ENCODE measurements around the gene TYSND1. TPM values are rescaled to one million over a fixed set of nuclear protein-coding genes. Genes with fewer than 3 reads are reported as not detected.
A peak's percentile ranks its signal among the peaks of the same experiment; 100 is the strongest.

TYSND1 gene
- total and polyA plus RNA-seq, 5 donors from 2014 or later = 15.0 to 28.1 (median 17.3) TPM

- DNase-seq = no peak
- Histone ChIP-seq H3K9me3 (ENCODE audit: control insufficient read depth in 2 of 2, low read length in 2 of 2) (no peaks in the 10 kb centered on the region), H3K36me3 (ENCODE audit: control insufficient read depth, insufficient read depth, low read length) (peaks cover 6% of the 10 kb centered on the region), H3K27ac (ENCODE audit: insufficient read depth, low read length, poor library complexity, severe bottlenecking) (no peak overlapping the region), H3K4me3 (ENCODE audit: low read depth, low read length) (no peak overlapping the region), H3K27me3 (ENCODE audit: control insufficient read depth, insufficient read depth, low read length) (no peaks in the 10 kb centered on the region), H3K4me1 (ENCODE audit: control insufficient read depth, insufficient read depth, low read length, poor library complexity, severe bottlenecking) (no peaks in the 10 kb centered on the region)
- no peaks in the 10 kb centered on the region for H3K27me3 Mint-ChIP-seq
- H3K27ac Mint-ChIP-seq = peak overlapping the region in 1 of 3 donors; percentile 61
- peak overlapping the region in 1 of 4 donors; percentile 51 for H3K4me3 Mint-ChIP-seq
- H3K9me3 Mint-ChIP-seq = no peaks in the 10 kb centered on the region
- no peaks in the 10 kb centered on the region for H3K36me3 Mint-ChIP-seq
- no peak for ATAC-seq (ENCODE audit: low read depth in 2 of 2)
- peaks cover 5 to 20% (median 17%) of the 10 kb centered on the region in 4 donors for H3K4me1 Mint-ChIP-seq
Measured at GRCh38 chr10:70137927-70138883, 8.3 kb downstream of the TYSND1 start.

DNA sequence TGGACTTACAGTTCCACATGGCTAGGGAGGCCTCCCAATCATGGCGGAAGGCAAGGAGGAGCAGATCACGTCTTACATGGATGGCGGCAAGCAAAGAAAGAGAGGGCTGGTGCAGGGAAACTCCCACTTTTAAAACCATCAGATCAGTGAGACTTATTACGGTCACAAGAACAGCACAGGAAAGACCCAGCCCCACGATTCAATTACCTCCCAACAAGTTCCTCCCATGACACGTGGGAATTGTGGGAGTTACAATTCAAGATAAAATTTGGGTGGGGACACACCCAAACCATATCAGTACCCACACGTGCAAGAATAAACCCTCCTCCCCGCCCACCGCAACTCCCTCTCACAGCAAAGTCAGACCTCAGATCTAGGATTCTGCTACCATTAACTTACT is 9.4 kb downstream of the TYSND1 start:
- DNase-seq (no peak), ATAC-seq (ENCODE audit: low read depth in 2 of 2) (no peak)
- no peaks in the 10 kb centered on the region for H3K9me3 Mint-ChIP-seq
- Histone ChIP-seq H3K4me3 (ENCODE audit: low read depth, low read length) (no peak overlapping the region), H3K27me3 (ENCODE audit: control insufficient read depth, insufficient read depth, low read length) (no peaks in the 10 kb centered on the region), H3K27ac (ENCODE audit: insufficient read depth, low read length, poor library complexity, severe bottlenecking) (no peak overlapping the region), H3K36me3 (ENCODE audit: control insufficient read depth, insufficient read depth, low read length) (peaks cover 6% of the 10 kb centered on the region), H3K9me3 (ENCODE audit: control insufficient read depth in 2 of 2, low read length in 2 of 2) (no peaks in the 10 kb centered on the region), H3K4me1 (ENCODE audit: control insufficient read depth, insufficient read depth, low read length, poor library complexity, severe bottlenecking) (peaks cover 9% of the 10 kb centered on the region)
- H3K4me3 Mint-ChIP-seq = no peak overlapping the region
- H3K27ac Mint-ChIP-seq = peak overlapping the region; percentile 8 to 39 (median 25)
- no peaks in the 10 kb centered on the region for H3K27me3 Mint-ChIP-seq
- peaks cover 5 to 18% (median 12%) of the 10 kb centered on the region in 4 donors for H3K4me1 Mint-ChIP-seq
- peaks cover 2% of the 10 kb centered on the region for H3K36me3 Mint-ChIP-seq

GRCh38 chr10:70135684-70136083 is 10.8 kb downstream of the TYSND1 start:
- no peak for ATAC-seq (ENCODE audit: low read depth in 2 of 2)

DNA sequence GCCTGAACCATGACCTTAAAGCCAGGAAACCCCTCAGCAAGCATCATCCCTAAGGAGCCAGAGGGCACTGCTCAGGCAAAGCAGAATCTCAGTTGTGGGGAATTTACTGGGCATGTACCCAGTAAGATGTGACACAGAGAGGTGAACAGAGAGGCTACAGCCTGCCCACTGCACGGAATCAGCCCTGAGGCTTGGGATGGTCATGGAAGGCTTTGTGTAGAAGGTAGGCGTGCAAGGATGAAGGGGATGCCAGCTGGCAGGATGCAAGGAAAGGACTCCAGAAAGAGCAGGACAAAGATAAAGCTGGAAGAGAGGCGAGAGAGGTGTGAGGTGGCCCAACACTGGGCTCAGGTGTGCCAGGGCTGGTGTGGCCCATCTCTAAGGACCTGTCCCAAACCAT is 11.5 kb downstream of the TYSND1 start:
- no peak overlapping the region for H3K27ac Mint-ChIP-seq
- H3K4me3 ChIP-seq (ENCODE audit: low read depth, low read length) = no peak overlapping the region

More at GRCh38 chr10:70135684-70136083, 10.8 kb downstream of the TYSND1 start:
- Mint-ChIP-seq H3K4me3 (no peak overlapping the region), H3K36me3 (peaks cover 4% of the 10 kb centered on the region), H3K27ac (no peak overlapping the region), H3K4me1 (peaks cover 0 to 23% (median 13%) of the 10 kb centered on the region in 4 donors), H3K9me3 (no peaks in the 10 kb centered on the region), H3K27me3 (no peaks in the 10 kb centered on the region)
- Histone ChIP-seq H3K4me3 (ENCODE audit: low read depth, low read length) (no peak overlapping the region), H3K4me1 (ENCODE audit: control insufficient read depth, insufficient read depth, low read length, poor library complexity, severe bottlenecking) (peaks cover 14% of the 10 kb centered on the region), H3K36me3 (ENCODE audit: control insufficient read depth, insufficient read depth, low read length) (peaks cover 6% of the 10 kb centered on the region), H3K9me3 (ENCODE audit: control insufficient read depth in 2 of 2, low read length in 2 of 2) (no peaks in the 10 kb centered on the region), H3K27me3 (ENCODE audit: control insufficient read depth, insufficient read depth, low read length) (no peaks in the 10 kb centered on the region), H3K27ac (ENCODE audit: insufficient read depth, low read length, poor library complexity, severe bottlenecking) (no peak overlapping the region)
- no peak for DNase-seq

GRCh38 chr10:70132098-70133029 is 14.1 kb downstream of the TYSND1 start, which contains the start of gene AIFM2:
TSS of gene AIFM2 (minus strand) at chr10:70132825. CDS start at chr10:70124084, 8,741 bp downstream.
- Histone ChIP-seq H3K36me3 (ENCODE audit: control insufficient read depth, insufficient read depth, low read length) (no peaks in the 10 kb centered on the region), H3K4me1 (ENCODE audit: control insufficient read depth, insufficient read depth, low read length, poor library complexity, severe bottlenecking) (peaks cover 14% of the 10 kb centered on the region), H3K9me3 (ENCODE audit: control insufficient read depth in 2 of 2, low read length in 2 of 2) (no peaks in the 10 kb centered on the region), H3K27me3 (ENCODE audit: control insufficient read depth, insufficient read depth, low read length) (no peaks in the 10 kb centered on the region), H3K27ac (ENCODE audit: insufficient read depth, low read length, poor library complexity, severe bottlenecking) (no peak within 1 kb of the TSS), H3K4me3 (ENCODE audit: low read depth, low read length) (peak within 1 kb of the TSS; percentile 32)
- Mint-ChIP-seq H3K4me1 (peaks cover 5 to 21% (median 11%) of the 10 kb centered on the region in 4 donors), H3K4me3 (peak within 1 kb of the TSS; percentile 77 to 90 (median 88)), H3K36me3 (peaks cover 8% of the 10 kb centered on the region), H3K27ac (peak within 1 kb of the TSS; percentile 85 to 97 (median 92)), H3K9me3 (no peaks in the 10 kb centered on the region), H3K27me3 (no peaks in the 10 kb centered on the region)
- peak; percentile 37 to 70 for ATAC-seq (ENCODE audit: low read depth in 2 of 2)
- DNase-seq = peak; percentile 25 to 50 (median 46)

More for the DNA sequence above, 11.5 kb downstream of the TYSND1 start:
- DNase-seq = no peak
- H3K27ac ChIP-seq (ENCODE audit: insufficient read depth, low read length, poor library complexity, severe bottlenecking) = no peak overlapping the region
- no peak for ATAC-seq (ENCODE audit: low read depth in 2 of 2)
- no peaks in the 10 kb centered on the region for H3K27me3 ChIP-seq (ENCODE audit: control insufficient read depth, insufficient read depth, low read length)
- Mint-ChIP-seq H3K4me1 (peaks cover 5 to 21% (median 13%) of the 10 kb centered on the region in 4 donors), H3K36me3 (peaks cover 8% of the 10 kb centered on the region), H3K27me3 (no peaks in the 10 kb centered on the region), H3K9me3 (no peaks in the 10 kb centered on the region), H3K4me3 (no peak overlapping the region)
- peaks cover 6% of the 10 kb centered on the region for H3K36me3 ChIP-seq (ENCODE audit: control insufficient read depth, insufficient read depth, low read length)
- H3K4me1 ChIP-seq (ENCODE audit: control insufficient read depth, insufficient read depth, low read length, poor library complexity, severe bottlenecking) = peaks cover 14% of the 10 kb centered on the region
- no peaks in the 10 kb centered on the region for H3K9me3 ChIP-seq (ENCODE audit: control insufficient read depth in 2 of 2, low read length in 2 of 2)

GRCh38 chr10:70131560-70131937 is 15.0 kb downstream of the TYSND1 start:
- no peaks in the 10 kb centered on the region for H3K9me3 ChIP-seq (ENCODE audit: control insufficient read depth in 2 of 2, low read length in 2 of 2)
- Mint-ChIP-seq H3K27me3 (no peaks in the 10 kb centered on the region), H3K4me1 (peaks cover 5 to 19% (median 8%) of the 10 kb centered on the region in 4 donors), H3K36me3 (peaks cover 8% of the 10 kb centered on the region), H3K9me3 (no peaks in the 10 kb centered on the region), H3K4me3 (peak overlapping the region; percentile 77 to 90 (median 86)), H3K27ac (peak overlapping the region in 2 of 3 donors; percentile 20 to 92)
- H3K4me3 ChIP-seq (ENCODE audit: low read depth, low read length) = peak overlapping the region; percentile 32
- DNase-seq = no peak
- H3K4me1 ChIP-seq (ENCODE audit: control insufficient read depth, insufficient read depth, low read length, poor library complexity, severe bottlenecking) = peaks cover 14% of the 10 kb centered on the region
- H3K36me3 ChIP-seq (ENCODE audit: control insufficient read depth, insufficient read depth, low read length) = no peaks in the 10 kb centered on the region
- no peak overlapping the region for H3K27ac ChIP-seq (ENCODE audit: insufficient read depth, low read length, poor library complexity, severe bottlenecking)
- H3K27me3 ChIP-seq (ENCODE audit: control insufficient read depth, insufficient read depth, low read length) = no peaks in the 10 kb centered on the region
- ATAC-seq (ENCODE audit: low read depth in 2 of 2) = no peak

DNA sequence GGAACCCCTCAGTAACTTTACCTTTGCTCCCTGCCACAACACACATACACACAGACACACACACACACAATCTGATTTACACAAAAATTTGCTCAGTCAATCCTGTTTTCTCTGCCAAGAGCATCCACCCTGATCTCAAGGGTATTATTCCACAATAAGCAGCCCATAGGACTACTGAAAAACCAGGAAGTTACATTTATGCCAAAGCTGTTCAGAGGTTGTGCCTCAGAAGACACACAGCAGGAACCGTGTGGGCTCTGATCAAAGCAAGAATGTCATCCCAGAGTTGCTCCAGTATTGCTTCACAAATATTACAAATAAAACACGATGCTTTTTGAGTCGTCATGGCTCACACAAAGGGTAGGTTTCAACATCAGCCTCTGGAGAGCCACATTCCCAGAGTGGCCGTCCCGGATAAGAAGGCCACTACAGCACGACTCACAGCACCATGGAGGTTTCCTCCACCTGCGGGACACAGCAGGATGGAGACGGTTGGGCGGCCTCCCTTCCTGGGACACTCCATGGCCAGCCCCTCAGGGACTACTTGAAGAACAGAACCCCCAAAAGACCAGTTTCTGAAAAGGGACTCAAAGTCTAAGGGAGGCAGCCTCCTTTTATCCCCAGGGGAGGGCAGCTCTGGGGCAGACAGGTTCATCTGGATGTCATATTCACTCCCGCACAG is 15.5 kb downstream of the TYSND1 start:
- H3K4me3 Mint-ChIP-seq = peak overlapping the region in 3 of 4 donors; percentile 4 to 27 (median 24)
- Histone ChIP-seq H3K9me3 (ENCODE audit: control insufficient read depth in 2 of 2, low read length in 2 of 2) (no peaks in the 10 kb centered on the region), H3K4me1 (ENCODE audit: control insufficient read depth, insufficient read depth, low read length, poor library complexity, severe bottlenecking) (peaks cover 14% of the 10 kb centered on the region), H3K27me3 (ENCODE audit: control insufficient read depth, insufficient read depth, low read length) (no peaks in the 10 kb centered on the region), H3K27ac (ENCODE audit: insufficient read depth, low read length, poor library complexity, severe bottlenecking) (no peak overlapping the region), H3K4me3 (ENCODE audit: low read depth, low read length) (no peak overlapping the region), H3K36me3 (ENCODE audit: control insufficient read depth, insufficient read depth, low read length) (no peaks in the 10 kb centered on the region)
- DNase-seq = no peak
- H3K4me1 Mint-ChIP-seq = peaks cover 5 to 17% (median 7%) of the 10 kb centered on the region in 4 donors
- no peak overlapping the region for H3K27ac Mint-ChIP-seq
- H3K9me3 Mint-ChIP-seq = no peaks in the 10 kb centered on the region
- peaks cover 8% of the 10 kb centered on the region for H3K36me3 Mint-ChIP-seq
- H3K27me3 Mint-ChIP-seq = no peaks in the 10 kb centered on the region
- ATAC-seq (ENCODE audit: low read depth in 2 of 2) = no peak
